GM10248 (cell line): ENCODE data around the gene ST7.
A peak's percentile ranks its signal among the peaks of the same experiment; 100 is the strongest.

ENCODE experiments used
- CTCF ChIA-PET: fragments of 300-600 bp; sonication (Branson Sonifier 250); formaldehyde crosslinking; extraction: SDS; loops from one replicate; lab custom pipeline; 2021; ENCODE audit warnings: antibody characterized with exemption; lab: Yijun Ruan, JAX
- POLR2A ChIA-PET: fragments of 350-650 bp; sonication (Branson Sonifier 250); formaldehyde crosslinking; extraction: SDS; loops from one replicate; lab custom pipeline; 2020; ENCODE audit warnings: antibody characterized with exemption; lab: Yijun Ruan, JAX
- DNase-seq: peaks from one replicate; pipeline ENCODE4 v3.0.0; 2012; ENCODE audit errors: extremely low spot score
- CTCF ChIP-seq: IDR thresholded peaks from 2 replicates; pipeline ENCODE4 v1.5.1; 2012; ENCODE audit warnings: mild to moderate bottlenecking, low read depth; ENCODE audit errors: extremely low read depth, missing control alignments, control extremely low read depth

Gene ST7

DNA sequence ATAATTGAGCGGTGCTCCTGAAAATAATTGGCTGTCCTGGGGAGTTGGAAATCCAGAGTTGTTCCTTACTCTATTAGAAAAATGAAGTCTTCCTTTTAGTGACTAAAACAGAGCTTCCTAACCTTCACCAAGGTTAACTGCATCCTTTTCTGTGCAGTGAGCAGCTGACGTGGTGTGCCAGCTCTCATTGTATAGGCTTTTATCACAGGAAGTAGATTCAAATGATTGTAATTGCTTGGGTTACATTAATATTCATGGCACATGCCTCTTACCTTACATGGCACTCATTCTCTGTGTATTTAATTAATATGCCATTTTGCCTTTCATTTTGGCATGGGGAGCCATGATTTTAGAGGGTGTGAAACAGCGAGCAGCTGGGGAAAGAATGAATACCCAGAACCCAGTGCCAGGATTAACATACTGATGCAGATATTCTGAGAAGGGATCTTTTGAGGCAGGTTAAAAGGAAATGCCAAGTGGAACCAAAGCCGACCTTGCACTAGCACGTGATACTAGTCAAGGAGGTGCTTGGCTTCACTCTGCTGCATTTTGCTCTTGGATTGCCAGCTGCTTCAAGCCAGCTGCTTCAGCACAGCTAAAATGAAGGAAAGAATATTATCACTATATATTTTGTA, 115.3 kb downstream of the ST7 start:
- CTCF ChIA-PET, result interaction anchor here (1.0 to 2.4 kb wide), 9 partner anchors 8 to 50 kb away, joined by 3 to 8 read pairs (median 5); no protein-coding TSS in a partner anchor
- POLR2A ChIA-PET, result no interaction called here
- TF ChIP-seq CTCF, result no peak
- no peak for DNase-seq

DNA sequence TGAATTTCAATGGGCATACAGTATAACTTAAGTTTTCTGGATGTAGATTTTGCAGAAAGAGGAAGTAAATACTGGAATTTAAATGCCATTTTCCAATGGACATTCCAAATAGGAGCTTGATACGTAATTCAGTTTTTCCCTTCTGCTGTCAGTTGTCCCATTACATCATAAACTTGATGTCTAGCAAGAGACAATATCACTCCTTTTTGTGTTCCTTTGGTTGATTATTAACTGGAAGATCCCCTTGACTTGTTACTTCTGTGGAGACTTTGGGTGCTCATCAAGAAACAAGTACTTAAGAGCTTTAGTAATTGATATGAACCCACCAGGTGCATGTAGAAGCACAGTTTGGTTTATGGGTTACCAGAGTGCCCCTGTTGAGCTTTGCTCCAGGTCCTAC, 116.1 kb downstream of the ST7 start:
- no peak for TF ChIP-seq CTCF
- DNase-seq, result peak; percentile 24
- CTCF ChIA-PET, result interaction anchor here (0.8 to 2.4 kb wide), 11 partner anchors 7 to 50 kb away, joined by 3 to 8 read pairs (median 4); no protein-coding TSS in a partner anchor
- POLR2A ChIA-PET, result no interaction called here

- ChIA-PET POLR2A (no interaction called here), CTCF (interaction anchor here (1.5 to 2.0 kb wide), 3 partner anchors 9 to 12 kb away, joined by 3 to 4 read pairs (median 4); no protein-coding TSS in a partner anchor)
- TF ChIP-seq CTCF, result no peak
- DNase-seq, result no peak
Measured at GRCh38 chr7:117071551-117071950, 118.2 kb downstream of the ST7 start.

GRCh38 chr7:117072620-117073118, 119.4 kb downstream of the ST7 start:
- DNase-seq, result no peak
- CTCF ChIA-PET, result interaction anchor here (1.2 to 1.7 kb wide), 4 partner anchors 9 to 142 kb away, joined by 3 to 6 read pairs (median 4); no protein-coding TSS in a partner anchor
- POLR2A ChIA-PET, result no interaction called here
- no peak for TF ChIP-seq CTCF

GRCh38 chr7:117074378-117074777, 121.1 kb downstream of the ST7 start:
- POLR2A ChIA-PET, result no interaction called here
- CTCF ChIA-PET, result interaction anchor here (1.2 to 1.6 kb wide), 3 partner anchors 12 to 23 kb away, joined by 3 to 4 read pairs (median 3); no protein-coding TSS in a partner anchor
- no peak for TF ChIP-seq CTCF
- no peak for DNase-seq

GRCh38 chr7:117075934-117076333, 122.6 kb downstream of the ST7 start:
- no peak for TF ChIP-seq CTCF
- ChIA-PET POLR2A (no interaction called here), CTCF (interaction anchor here (1.0 kb wide), 1 partner anchor 91 kb away, joined by 3 read pairs; no protein-coding TSS in a partner anchor)
- no peak for DNase-seq
